IMR-90 (cell line): ENCODE results near the gene ADAMTS6. TPM values are rescaled to one million over a fixed set of nuclear protein-coding genes. Genes with fewer than 3 reads are reported as not detected.
A peak's percentile ranks its signal among the peaks of the same experiment; 100 is the strongest.

Source experiments
- ATAC-seq: fragments of 200-7000 bp; cut with Tn5 transposase; 2 replicates; pipeline ENCODE4 v1.9.1; 2020; ENCODE audit warnings: low read depth, mild to moderate bottlenecking, moderate library complexity
- BruUV-seq: library from RNA; stranded (reverse); fragments of 400-500 nt; replicated peaks from 2 replicates; lab custom pipeline; 2021; lab: Mats Ljungman, UMichigan
- CTCF ChIA-PET: fragments of 300-600 bp; formaldehyde crosslinking; extraction: SDS; loops from one replicate; lab custom pipeline; 2021; ENCODE audit warnings: antibody characterized with exemption; lab: Yijun Ruan, JAX
- POLR2A ChIA-PET: fragments of 300-600 bp; sonication (Branson Sonifier 250); formaldehyde crosslinking; loops from one replicate; lab custom pipeline; 2022; ENCODE audit warnings: antibody characterized with exemption; ENCODE audit not compliant: unreplicated experiment; lab: Charles Lee
- DNase-seq: peaks from one replicate; pipeline ENCODE4 v3.0.0; 2013
- H2AFZ ChIP-seq: replicated peaks from 2 replicates; pipeline ENCODE3; 2013; ENCODE audit warnings: low read length, mild to moderate bottlenecking; ENCODE audit not compliant: poor library complexity
- H2AK5ac ChIP-seq: 2 replicates; pipeline ENCODE4 v1.6.1; 2013; ENCODE audit warnings: low read depth, low read length, inconsistent platforms
- H2AK9ac ChIP-seq: replicated peaks from 2 replicates; pipeline ENCODE3; 2013; ENCODE audit warnings: mild to moderate bottlenecking, low read depth, low read length, moderate library complexity; ENCODE audit not compliant: poor library complexity
- H2BK120ac ChIP-seq: 2 replicates; pipeline ENCODE4 v1.6.1; 2013; ENCODE audit warnings: low read depth, low read length, inconsistent platforms
- H2BK15ac ChIP-seq: 3 replicates; pipeline ENCODE4 v1.6.1; 2013; ENCODE audit warnings: low read depth, low read length, inconsistent platforms
- H2BK20ac ChIP-seq: 2 replicates; pipeline ENCODE4 v1.6.1; 2013; ENCODE audit warnings: low read depth, mild to moderate bottlenecking, inconsistent platforms, low read length, moderate library complexity
- H2BK5ac ChIP-seq: 2 replicates; pipeline ENCODE4 v1.6.1; 2013; ENCODE audit warnings: mild to moderate bottlenecking, low read depth, low read length, inconsistent platforms; ENCODE audit not compliant: poor library complexity, severe bottlenecking
- H3K14ac ChIP-seq: replicated peaks from 2 replicates; pipeline ENCODE4 v1.6.1; 2013; ENCODE audit warnings: low read depth, low read length, inconsistent platforms
- H3K18ac ChIP-seq: 2 replicates; pipeline ENCODE4 v1.6.1; 2013; ENCODE audit warnings: low read depth, low read length, control low read depth
- H3K23ac ChIP-seq: 2 replicates; pipeline ENCODE4 v1.6.1; 2013; ENCODE audit warnings: low read depth, low read length, inconsistent platforms
- H3K27ac ChIP-seq: 2 replicates; pipeline ENCODE4 v1.5.1; 2013; ENCODE audit warnings: mild to moderate bottlenecking, control low read depth, low read length; ENCODE audit not compliant: insufficient read depth
- H3K27me3 ChIP-seq: 2 replicates; pipeline ENCODE4 v1.6.1; 2013; ENCODE audit warnings: low read length; ENCODE audit not compliant: control insufficient read depth, insufficient read depth
- H3K36me3 ChIP-seq: 2 replicates; pipeline ENCODE4 v1.6.1; 2013; ENCODE audit warnings: low read length, mixed read lengths; ENCODE audit not compliant: control insufficient read depth, insufficient read depth
- H3K4ac ChIP-seq: 2 replicates; pipeline ENCODE4 v1.6.1; 2013; ENCODE audit warnings: low read depth, low read length, inconsistent platforms
- H3K4me1 ChIP-seq: 2 replicates; pipeline ENCODE4 v1.6.1; 2013; ENCODE audit warnings: low read length, mixed read lengths; ENCODE audit not compliant: control insufficient read depth, insufficient read depth
- H3K4me2 ChIP-seq: 2 replicates; pipeline ENCODE4 v1.6.1; 2013; ENCODE audit warnings: low read depth, mild to moderate bottlenecking, control low read depth, low read length, moderate library complexity
- H3K4me3 ChIP-seq: 2 replicates; pipeline ENCODE4 v1.5.1; 2013; ENCODE audit warnings: low read depth, mild to moderate bottlenecking, control low read depth, low read length, moderate library complexity; ENCODE audit not compliant: insufficient read depth
- H3K56ac ChIP-seq: 2 replicates; pipeline ENCODE4 v1.6.1; 2013; ENCODE audit warnings: low read length, inconsistent platforms; ENCODE audit not compliant: insufficient read depth; ENCODE audit errors: extremely low read depth
- H3K79me1 ChIP-seq, 2 experiments: 2 replicates each; pipeline ENCODE4 v1.6.1; 2013; ENCODE audit warnings: low read length in 2 of 2, inconsistent platforms in 1 of 2, low read depth in 1 of 2
- H3K9ac ChIP-seq: 2 replicates; pipeline ENCODE4 v1.6.1; 2013; ENCODE audit warnings: low read depth, low read length, control low read depth
- H3K9me1 ChIP-seq: 2 replicates; pipeline ENCODE4 v1.6.1; 2013; ENCODE audit warnings: low read length, inconsistent platforms; ENCODE audit not compliant: insufficient read depth
- H3K9me3 ChIP-seq: 2 replicates; pipeline ENCODE4 v1.6.1; 2013; ENCODE audit warnings: low read length; ENCODE audit not compliant: control insufficient read depth, insufficient read depth
- H4K20me1 ChIP-seq: 2 replicates; pipeline ENCODE4 v1.6.1; 2013; ENCODE audit warnings: low read length, inconsistent platforms; ENCODE audit not compliant: insufficient read depth
- H4K5ac ChIP-seq: 2 replicates; pipeline ENCODE4 v1.6.1; 2013; ENCODE audit warnings: mild to moderate bottlenecking, low read depth, low read length, control low read depth
- H4K8ac ChIP-seq, 2 experiments: 2 replicates each; pipeline ENCODE4 v1.6.1; 2013; ENCODE audit warnings: low read depth in 2 of 2, low read length in 2 of 2, control low read depth in 1 of 2, inconsistent platforms in 1 of 2
- H4K91ac ChIP-seq: 2 replicates; pipeline ENCODE4 v1.6.1; 2013; ENCODE audit warnings: low read depth, low read length, inconsistent platforms; ENCODE audit not compliant: insufficient read depth
- MAFK ChIP-seq: IDR thresholded peaks from 2 replicates; pipeline ENCODE4 v1.6.1; 2012; ENCODE audit warnings: low read depth, low read length, improper control_type of control experiment
- MXI1 ChIP-seq: IDR thresholded peaks from 2 replicates; pipeline ENCODE4 v1.6.1; 2012; ENCODE audit warnings: low read depth, mild to moderate bottlenecking, low read length, moderate library complexity, borderline replicate concordance
- NFE2L2 ChIP-seq: fragments of 150-350 bp; IDR thresholded peaks from 2 replicates; pipeline ENCODE4 v1.6.1; 2016; ENCODE audit warnings: low read depth, mild to moderate bottlenecking, low read length
- POLR2A ChIP-seq: IDR thresholded peaks from 2 replicates; pipeline ENCODE4 v1.6.1; 2012; ENCODE audit warnings: mild to moderate bottlenecking, low read depth, low read length
- RAD21 ChIP-seq: IDR thresholded peaks from 2 replicates; pipeline ENCODE4 v1.6.1; 2012; ENCODE audit warnings: low read length, improper control_type of control experiment
- RCOR1 ChIP-seq: IDR thresholded peaks from 2 replicates; pipeline ENCODE4 v1.6.1; 2012; ENCODE audit warnings: mild to moderate bottlenecking, low read length, improper control_type of control experiment; ENCODE audit not compliant: insufficient replicate concordance
- RFX5 ChIP-seq: IDR thresholded peaks from 2 replicates; pipeline ENCODE4 v1.8.0; 2012; ENCODE audit warnings: low read depth, mild to moderate bottlenecking, low read length, moderate library complexity
- SMC3 ChIP-seq: fragments of 150-350 bp; IDR thresholded peaks from 2 replicates; pipeline ENCODE4 v1.6.1; 2016; ENCODE audit warnings: low read depth, mild to moderate bottlenecking, antibody characterized with exemption, low read length, moderate library complexity
- WGBS, 2 experiments: methylation state at CpG; one replicate each; pipeline versions ENCODE4 v1.1.5 to v1.1.7; 2013; ENCODE audit warnings: missing lambda C conversion rate in 2 of 2; ENCODE audit not compliant: insufficient read length in 1 of 2; ENCODE audit errors: extremely low coverage in 2 of 2; 5-methylcytosine and 5-hydroxymethylcytosine counted together
- dilution Hi-C: fragments of 300-500 bp; cut with HindIII; formaldehyde crosslinking; loops from one replicate; pipeline ENCODE4 v1.14.3; 2018; ENCODE audit warnings: low sequenced_read_pairs; ENCODE audit not compliant: unreplicated experiment
- in situ Hi-C: fragments of 300-500 bp; cut with MboI; formaldehyde crosslinking; loops from 3 replicates; pipeline ENCODE4 v1.14.3; 2019; ENCODE audit warnings: low sequenced_read_pairs, inconsistent platforms, mixed read lengths
- intact Hi-C: fragments of 100-400 bp; cut with micrococcal nuclease; formaldehyde crosslinking; loops from 2 replicates; pipeline ENCODE4 v1.10.0; 2022
- polyA plus RNA-seq, 3 experiments: library from polyadenylated mRNA; depleted of rRNA; stranded (reverse); fragments of >200 nt; gene quantifications; 2 replicates each; pipeline ENCODE4 v1.2.3, GENCODE V29; 2012; ENCODE audit warnings: low replicate concordance in 1 of 3
- total RNA-seq: library from RNA; depleted of rRNA; stranded (reverse); fragments of >200 nt; gene quantifications from 2 replicates; pipeline ENCODE4 v1.2.3, GENCODE V29; 2012

The ADAMTS6 gene
- total and polyA plus RNA-seq, 2 of the 4 experiments (the other 2 are of a cell fraction), result 23.9 to 173 TPM

DNA sequence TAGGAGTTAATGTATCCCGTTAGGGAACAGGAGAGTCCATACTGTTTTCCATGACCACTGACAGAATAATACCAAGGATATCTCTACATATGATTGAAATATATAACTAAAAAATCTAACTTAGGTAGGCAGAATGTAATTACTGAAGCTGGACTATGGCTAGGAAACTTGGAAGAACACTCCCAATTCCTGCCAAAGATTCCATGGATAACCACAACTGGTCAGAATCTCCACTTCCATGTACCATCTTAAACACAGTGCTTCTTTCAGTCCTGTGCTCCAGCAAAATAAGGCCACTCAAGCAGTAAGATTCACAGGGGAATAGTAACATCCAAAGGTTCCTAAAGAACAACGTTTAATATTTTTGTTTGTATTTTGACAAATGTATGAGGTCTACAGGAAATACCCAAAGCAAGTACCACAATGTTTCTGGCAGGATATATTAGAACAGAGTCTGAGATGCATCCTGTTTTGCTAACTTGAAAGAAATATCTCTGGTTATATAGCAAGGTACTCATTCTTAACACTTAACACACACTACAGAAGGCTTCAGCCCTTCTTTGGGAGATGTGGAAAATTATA is 295.0 kb downstream of the ADAMTS6 start:
- in situ Hi-C loops (no loop called here), intact Hi-C loops (no loop called here), dilution Hi-C loops (no loop called here)
- ATAC-seq (no peak), DNase-seq (no peak)
- Histone ChIP-seq H2AFZ (no peak overlapping the region), H2BK20ac (peak overlapping the region; percentile 71), H2AK9ac (no peak overlapping the region), H3K9ac (no peak overlapping the region), H3K79me1 (peaks cover 16 to 24% of the 10 kb centered on the region in 2 experiments), H3K14ac (peak overlapping the region; percentile 69), H2BK120ac (peak overlapping the region; percentile 86), H4K91ac (peak overlapping the region; percentile 82), H2AK5ac (peak overlapping the region; percentile 71; the same call in 1 of the 2 replicates), H3K27ac (no peak overlapping the region), H3K4ac (peak overlapping the region; percentile 68; the same call in 1 of the 2 replicates), H3K36me3 (peaks cover 8% of the 10 kb centered on the region), H3K18ac (peak overlapping the region; percentile 98; the same call in 1 of the 2 replicates), H4K20me1 (no peaks in the 10 kb centered on the region), H3K23ac (peak overlapping the region; percentile 43; the same call in 1 of the 2 replicates), H3K9me3 (no peaks in the 10 kb centered on the region), H2BK5ac (peak overlapping the region; percentile 100), H3K4me2 (no peak overlapping the region; the same call in 1 of the 2 replicates), H3K56ac (peak overlapping the region; percentile 32; the same call in 1 of the 2 replicates), H4K8ac (peak overlapping the region; percentile 56 to 92), H3K27me3 (no peaks in the 10 kb centered on the region), H4K5ac (peak overlapping the region; percentile 99; the same call in 1 of the 2 replicates), H3K9me1 (peaks cover 4% of the 10 kb centered on the region), H2BK15ac (peak overlapping the region; percentile 82), H3K4me1 (peaks cover 11% of the 10 kb centered on the region), H3K4me3 (no peak overlapping the region)
- CTCF ChIA-PET, result no interaction called here
- BruUV-seq, result no TSS peak
- WGBS, 2 experiments, result no CpG with 5 or more reads among the region's 2 CpGs
- TF ChIP-seq POLR2A, result no peak
- no peak for TF ChIP-seq NFE2L2
- no peak for TF ChIP-seq RAD21
- no peak for TF ChIP-seq MXI1
- TF ChIP-seq RFX5, result no peak
- no peak for TF ChIP-seq SMC3
- no peak for TF ChIP-seq RCOR1
- TF ChIP-seq MAFK, result no peak
- POLR2A ChIA-PET, result no interaction called here
